ENCODE measurements around the gene TRIM21.
"Not testable (repeated sequence)": the region's sequence is repeated elsewhere in the genome, so short reads cannot be mapped to it uniquely, and the experiment has no call there.

TRIM21 gene

GRCh38 chr11:4370166-4370565 lies 23.3 kb downstream of the TRIM21 start:
- TF ChIP-seq ZNF623 (tag by site-specific recombination; IDR thresholded peaks at IDR 0.05) (no peak), ZNF132 (tag by site-specific recombination; IDR thresholded peaks at IDR 0.05; ENCODE audit: borderline replicate concordance) (no peak), ZIC2 (tag by site-specific recombination; IDR thresholded peaks at IDR 0.05) (no peak)
- H3K4me3 ChIP-seq (ENCODE audit: low read depth, low read length): no peak overlapping the region
- POLR2A ChIA-PET: no interaction called here

DNA sequence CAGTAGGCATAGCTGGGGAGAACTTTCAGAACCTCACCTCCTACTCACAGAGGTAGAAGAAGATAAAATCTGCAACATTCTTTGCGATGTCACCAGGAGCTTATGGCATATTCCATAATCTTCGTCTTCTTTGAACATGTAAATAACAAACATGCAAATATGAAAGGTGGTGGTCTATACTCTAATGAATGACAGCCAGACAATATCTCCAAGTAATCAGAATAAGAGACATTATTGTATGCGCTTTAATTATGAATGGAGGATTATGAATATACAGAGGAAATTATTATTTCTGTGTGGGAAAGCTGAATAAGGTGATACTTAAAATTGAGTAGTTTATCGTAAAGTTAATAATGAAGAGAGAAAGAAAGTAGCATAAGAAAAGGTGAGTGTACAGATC lies 25.2 kb downstream of the TRIM21 start, which contains the start of gene OR52B4:
TSS of gene OR52B4 (minus strand) at position 101 of the 400 bp plus-strand sequence. CDS start at position 10, 91 bp downstream.
- ChIA-PET POLR2A (no interaction called here), CTCF (interaction anchor here (0.6 to 0.8 kb wide), 2 partner anchors 165 to 180 kb away, joined by 3 read pairs; no protein-coding TSS in a partner anchor)
- Histone ChIP-seq H3K36me3 (ENCODE audit: control insufficient read depth in 2 of 2, insufficient read depth in 1 of 2, low read length in 2 of 2) (no peaks in the 10 kb centered on the region), H3K27ac (ENCODE audit: extremely low read depth, low read depth, low read length) (no peak within 1 kb of the TSS), H3K9me3 (ENCODE audit: control insufficient read depth, insufficient read depth, low read depth, low read length) (no peaks in the 10 kb centered on the region), H3K4me1 (ENCODE audit: control insufficient read depth, insufficient read depth, low read length) (no peaks in the 10 kb centered on the region), H3K4me3 (ENCODE audit: low read depth, low read length) (no peak within 1 kb of the TSS)
- no peak for TF ChIP-seq ZNF561 (tag by site-specific recombination; IDR thresholded peaks at IDR 0.05; ENCODE audit: borderline replicate concordance)
- TF ChIP-seq, protein P1, sequence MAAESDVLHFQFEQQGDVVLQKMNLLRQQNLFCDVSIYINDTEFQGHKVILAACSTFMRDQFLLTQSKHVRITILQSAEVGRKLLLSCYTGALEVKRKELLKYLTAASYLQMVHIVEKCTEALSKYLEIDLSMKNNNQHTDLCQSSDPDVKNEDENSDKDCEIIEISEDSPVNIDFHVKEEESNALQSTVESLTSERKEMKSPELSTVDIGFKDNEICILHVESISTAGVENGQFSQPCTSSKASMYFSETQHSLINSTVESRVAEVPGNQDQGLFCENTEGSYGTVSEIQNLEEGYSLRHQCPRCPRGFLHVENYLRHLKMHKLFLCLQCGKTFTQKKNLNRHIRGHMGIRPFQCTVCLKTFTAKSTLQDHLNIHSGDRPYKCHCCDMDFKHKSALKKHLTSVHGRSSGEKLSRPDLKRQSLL (tag by site-specific recombination; IDR thresholded peaks at IDR 0.05): no peak
- no peak for TF ChIP-seq ZNF785 (tag by site-specific recombination; IDR thresholded peaks at IDR 0.05)
- TF ChIP-seq, protein P2, sequence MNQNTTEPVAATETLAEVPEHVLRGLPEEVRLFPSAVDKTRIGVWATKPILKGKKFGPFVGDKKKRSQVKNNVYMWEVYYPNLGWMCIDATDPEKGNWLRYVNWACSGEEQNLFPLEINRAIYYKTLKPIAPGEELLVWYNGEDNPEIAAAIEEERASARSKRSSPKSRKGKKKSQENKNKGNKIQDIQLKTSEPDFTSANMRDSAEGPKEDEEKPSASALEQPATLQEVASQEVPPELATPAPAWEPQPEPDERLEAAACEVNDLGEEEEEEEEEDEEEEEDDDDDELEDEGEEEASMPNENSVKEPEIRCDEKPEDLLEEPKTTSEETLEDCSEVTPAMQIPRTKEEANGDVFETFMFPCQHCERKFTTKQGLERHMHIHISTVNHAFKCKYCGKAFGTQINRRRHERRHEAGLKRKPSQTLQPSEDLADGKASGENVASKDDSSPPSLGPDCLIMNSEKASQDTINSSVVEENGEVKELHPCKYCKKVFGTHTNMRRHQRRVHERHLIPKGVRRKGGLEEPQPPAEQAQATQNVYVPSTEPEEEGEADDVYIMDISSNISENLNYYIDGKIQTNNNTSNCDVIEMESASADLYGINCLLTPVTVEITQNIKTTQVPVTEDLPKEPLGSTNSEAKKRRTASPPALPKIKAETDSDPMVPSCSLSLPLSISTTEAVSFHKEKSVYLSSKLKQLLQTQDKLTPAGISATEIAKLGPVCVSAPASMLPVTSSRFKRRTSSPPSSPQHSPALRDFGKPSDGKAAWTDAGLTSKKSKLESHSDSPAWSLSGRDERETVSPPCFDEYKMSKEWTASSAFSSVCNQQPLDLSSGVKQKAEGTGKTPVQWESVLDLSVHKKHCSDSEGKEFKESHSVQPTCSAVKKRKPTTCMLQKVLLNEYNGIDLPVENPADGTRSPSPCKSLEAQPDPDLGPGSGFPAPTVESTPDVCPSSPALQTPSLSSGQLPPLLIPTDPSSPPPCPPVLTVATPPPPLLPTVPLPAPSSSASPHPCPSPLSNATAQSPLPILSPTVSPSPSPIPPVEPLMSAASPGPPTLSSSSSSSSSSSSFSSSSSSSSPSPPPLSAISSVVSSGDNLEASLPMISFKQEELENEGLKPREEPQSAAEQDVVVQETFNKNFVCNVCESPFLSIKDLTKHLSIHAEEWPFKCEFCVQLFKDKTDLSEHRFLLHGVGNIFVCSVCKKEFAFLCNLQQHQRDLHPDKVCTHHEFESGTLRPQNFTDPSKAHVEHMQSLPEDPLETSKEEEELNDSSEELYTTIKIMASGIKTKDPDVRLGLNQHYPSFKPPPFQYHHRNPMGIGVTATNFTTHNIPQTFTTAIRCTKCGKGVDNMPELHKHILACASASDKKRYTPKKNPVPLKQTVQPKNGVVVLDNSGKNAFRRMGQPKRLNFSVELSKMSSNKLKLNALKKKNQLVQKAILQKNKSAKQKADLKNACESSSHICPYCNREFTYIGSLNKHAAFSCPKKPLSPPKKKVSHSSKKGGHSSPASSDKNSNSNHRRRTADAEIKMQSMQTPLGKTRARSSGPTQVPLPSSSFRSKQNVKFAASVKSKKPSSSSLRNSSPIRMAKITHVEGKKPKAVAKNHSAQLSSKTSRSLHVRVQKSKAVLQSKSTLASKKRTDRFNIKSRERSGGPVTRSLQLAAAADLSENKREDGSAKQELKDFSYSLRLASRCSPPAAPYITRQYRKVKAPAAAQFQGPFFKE (tag by site-specific recombination; IDR thresholded peaks at IDR 0.05; ENCODE audit: borderline replicate concordance): no peak

More at GRCh38 chr11:4370166-4370565, 23.3 kb downstream of the TRIM21 start:
- H3K4me1 ChIP-seq (ENCODE audit: control insufficient read depth, insufficient read depth, low read length): no peaks in the 10 kb centered on the region
- H3K27ac ChIP-seq (ENCODE audit: extremely low read depth, low read depth, low read length): no peak overlapping the region
- H3K9me3 ChIP-seq (ENCODE audit: control insufficient read depth, insufficient read depth, low read depth, low read length): no peaks in the 10 kb centered on the region
- CTCF ChIA-PET: interaction anchor here (0.6 kb wide), 1 partner anchor 7 kb away, joined by 3 read pairs; no protein-coding TSS in a partner anchor
- H3K36me3 ChIP-seq (ENCODE audit: control insufficient read depth in 2 of 2, insufficient read depth in 1 of 2, low read length in 2 of 2): no peaks in the 10 kb centered on the region

DNA sequence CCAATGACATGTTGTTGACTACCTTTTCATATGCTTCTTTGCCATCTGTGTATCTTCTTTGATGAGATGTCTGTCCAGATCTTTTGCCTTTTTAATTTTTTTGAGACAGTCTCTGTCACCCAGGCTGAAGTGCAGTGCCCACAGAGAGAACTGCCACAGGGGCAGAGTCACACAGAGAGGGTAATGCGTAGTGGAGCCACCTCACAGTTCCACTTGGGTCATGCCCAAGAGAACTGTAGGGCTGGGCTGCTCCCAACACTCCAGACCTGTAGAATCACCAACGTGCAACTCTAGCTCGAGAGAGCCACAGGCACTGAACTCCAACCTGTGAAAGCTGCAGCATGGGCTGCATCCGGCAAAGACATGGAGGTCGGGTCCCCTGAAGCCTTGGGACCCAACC lies 45.4 kb downstream of the TRIM21 start:
- CTCF ChIA-PET; H3K27ac ChIP-seq (ENCODE audit: extremely low read depth, low read depth, low read length); H3K4me1 ChIP-seq (ENCODE audit: control insufficient read depth, insufficient read depth, low read length); POLR2A ChIA-PET; H3K36me3 ChIP-seq (ENCODE audit: control insufficient read depth in 2 of 2, insufficient read depth in 1 of 2, low read length in 2 of 2); H3K9me3 ChIP-seq (ENCODE audit: control insufficient read depth, insufficient read depth, low read depth, low read length); H3K4me3 ChIP-seq (ENCODE audit: low read depth, low read length): not testable (repeated sequence)

GRCh38 chr11:4345366-4345765 lies 48.1 kb downstream of the TRIM21 start:
- H3K4me3 ChIP-seq (ENCODE audit: low read depth, low read length); POLR2A ChIA-PET; H3K4me1 ChIP-seq (ENCODE audit: control insufficient read depth, insufficient read depth, low read length); CTCF ChIA-PET; H3K9me3 ChIP-seq (ENCODE audit: control insufficient read depth, insufficient read depth, low read depth, low read length); H3K36me3 ChIP-seq (ENCODE audit: control insufficient read depth in 2 of 2, insufficient read depth in 1 of 2, low read length in 2 of 2); H3K27ac ChIP-seq (ENCODE audit: extremely low read depth, low read depth, low read length): not testable (repeated sequence)
